Epidermal melanocyte (primary cell): ENCODE data around the gene CFAP210.
"Not testable (repeated sequence)": the region's sequence is repeated elsewhere in the genome, so short reads cannot be mapped to it uniquely, and the experiment has no call there.

Experiments
- DNase-seq: peaks from one replicate; pipeline ENCODE4 v3.0.0; 2011; ENCODE audit warnings: low spot score; ENCODE audit not compliant: insufficient read length

CFAP210 gene

GRCh38 chr2:169623235-169623634 is 71.0 kb downstream of the CFAP210 start:
- DNase-seq = no peak

- DNase-seq = no peak
Observed at GRCh38 chr2:169620509-169620908, 73.7 kb downstream of the CFAP210 start.

DNA sequence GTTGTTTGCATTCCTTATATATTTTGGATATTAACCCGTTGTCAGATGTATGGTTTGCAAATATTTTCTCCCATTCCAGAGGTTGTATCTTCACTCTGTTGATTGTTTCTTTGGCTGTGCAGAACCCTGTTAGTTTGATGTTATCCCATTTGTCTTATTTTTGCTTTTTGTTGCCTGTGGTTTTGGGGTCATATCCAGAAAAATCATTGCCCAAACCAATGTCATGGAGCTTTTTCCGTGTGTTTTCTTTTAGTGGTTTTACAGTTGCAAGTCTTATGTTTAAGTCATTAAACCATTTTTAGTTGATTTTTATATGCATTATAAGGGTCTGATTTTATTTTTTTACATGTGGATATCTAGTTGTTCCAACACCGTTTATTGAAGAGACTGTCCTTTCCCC is 74.3 kb downstream of the CFAP210 start:
- DNase-seq = no peak

- DNase-seq = not testable (repeated sequence)
Observed at GRCh38 chr2:169615982-169616381, 78.2 kb downstream of the CFAP210 start.

DNA sequence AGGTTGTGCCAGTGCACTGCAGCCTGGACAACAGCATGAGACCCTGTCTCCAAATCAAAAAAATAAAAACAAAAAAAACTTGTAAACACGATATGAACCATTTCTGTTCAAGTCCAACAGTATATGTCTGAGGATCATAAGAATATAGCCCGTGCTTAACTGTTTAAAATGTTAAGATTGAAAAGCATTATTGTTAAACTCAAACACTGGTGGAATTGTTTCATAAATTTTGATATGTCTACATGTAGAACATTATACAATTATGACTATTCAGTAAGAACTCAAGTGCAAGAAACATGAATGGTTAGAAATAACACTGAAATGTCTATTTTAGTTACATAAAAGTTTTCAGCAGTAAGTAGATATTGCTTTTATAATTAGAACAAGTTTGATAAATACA is 80.3 kb downstream of the CFAP210 start:
- DNase-seq = no peak

GRCh38 chr2:169609264-169609663 is 84.9 kb downstream of the CFAP210 start:
- DNase-seq = no peak

DNA sequence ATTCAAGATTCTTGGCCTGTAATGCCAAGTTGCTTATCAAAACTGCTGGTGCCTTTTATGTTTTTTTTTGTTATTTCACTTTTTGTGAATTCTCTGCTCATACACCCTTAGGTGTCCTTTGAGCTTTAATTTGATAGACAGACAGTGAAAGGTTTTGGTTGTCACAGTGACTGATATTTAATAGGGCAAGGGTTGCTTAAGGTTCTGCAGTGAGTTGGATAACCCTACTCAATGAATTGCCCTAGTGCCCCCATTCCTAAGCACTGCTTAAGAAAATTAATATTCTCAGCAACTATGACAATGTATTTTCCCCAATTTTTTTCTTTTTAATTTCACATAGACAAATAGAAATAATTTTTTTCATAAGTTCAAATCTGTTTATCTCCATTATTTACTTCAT is 94.6 kb downstream of the CFAP210 start:
- DNase-seq = no peak

GRCh38 chr2:169598982-169599381 is 95.2 kb downstream of the CFAP210 start:
- DNase-seq = no peak

- DNase-seq = not testable (repeated sequence)
Observed at GRCh38 chr2:169596546-169596945, 97.7 kb downstream of the CFAP210 start.
